ENCODE data around the gene OGG1.

DNA sequence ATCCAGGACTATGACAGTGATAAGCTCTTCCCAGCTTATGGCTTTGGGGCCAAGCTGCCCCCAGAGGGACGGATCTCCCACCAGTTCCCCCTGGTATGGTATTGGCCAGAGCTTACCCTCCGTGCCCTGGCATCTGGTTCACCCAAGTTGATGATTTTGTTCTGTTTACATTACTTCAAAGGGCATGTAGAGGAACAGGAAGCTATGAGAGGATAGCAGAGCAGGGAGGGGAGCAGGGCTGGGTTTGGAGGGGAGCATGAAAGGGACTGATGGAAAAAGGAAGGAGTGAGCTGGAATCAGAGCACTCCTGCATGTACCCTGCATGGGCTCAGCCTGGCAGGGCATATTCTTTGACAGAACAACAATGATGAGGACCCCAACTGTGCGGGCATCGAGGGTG lies 31.6 kb upstream of the OGG1 start:
- TF ChIP-seq EZH2 (IDR thresholded peaks at IDR 0.05; ENCODE audit: insufficient read depth, poor library complexity, severe bottlenecking) (no peak), EZH2phosphoT487 (IDR thresholded peaks at IDR 0.05; ENCODE audit: insufficient read depth, low read depth) (no peak)
